ENCODE data around the gene PCDHA10. TPM values are rescaled to one million over a fixed set of nuclear protein-coding genes. Genes with fewer than 3 reads are reported as not detected.
"Not testable (repeated sequence)": the region's sequence is repeated elsewhere in the genome, so short reads cannot be mapped to it uniquely, and the experiment has no call there.

The PCDHA10 gene
- total and polyA plus RNA-seq, 4 donors, result 1.1 to 10.8 (median 3.6) TPM

DNA sequence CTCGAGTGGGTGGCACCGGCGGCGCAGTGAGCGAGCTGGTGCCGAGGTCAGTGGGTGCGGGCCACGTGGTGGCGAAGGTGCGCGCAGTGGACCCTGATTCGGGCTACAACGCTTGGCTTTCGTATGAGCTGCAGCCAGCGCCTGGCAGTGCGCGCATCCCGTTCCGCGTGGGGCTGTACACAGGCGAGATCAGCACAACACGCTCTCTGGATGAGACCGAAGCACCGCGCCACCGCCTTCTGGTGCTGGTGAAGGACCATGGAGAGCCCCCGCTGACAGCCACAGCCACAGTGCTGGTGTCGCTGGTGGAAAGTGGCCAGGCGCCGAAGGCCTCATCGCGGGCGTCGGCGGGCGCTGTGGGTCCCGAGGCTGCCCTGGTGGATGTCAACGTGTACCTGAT lies 32.2 kb upstream of the PCDHA10 start:
- WGBS (ENCODE audit: insufficient coverage), result 49% methylated on average over 38 of the region's 38 CpGs
- no peak overlapping the region for H3K27ac ChIP-seq (ENCODE audit: low read depth, low read length)
- H3K27me3 ChIP-seq (ENCODE audit: control insufficient read depth, insufficient read depth, low read length), result no peaks in the 10 kb centered on the region
- H3K9me3 ChIP-seq (ENCODE audit: control insufficient read depth, insufficient read depth, low read length), result peaks cover 3% of the 10 kb centered on the region
- no peak overlapping the region for H3K4me3 ChIP-seq (ENCODE audit: low read depth, low read length)
- no peak for DNase-seq (ENCODE audit: low read depth in 4 of 6, low spot score in 6 of 6)
- no peaks in the 10 kb centered on the region for H3K4me1 ChIP-seq (ENCODE audit: control insufficient read depth, insufficient read depth, low read length)
- H3K36me3 ChIP-seq (ENCODE audit: control insufficient read depth, insufficient read depth, low read length), result peaks cover 6% of the 10 kb centered on the region

DNA sequence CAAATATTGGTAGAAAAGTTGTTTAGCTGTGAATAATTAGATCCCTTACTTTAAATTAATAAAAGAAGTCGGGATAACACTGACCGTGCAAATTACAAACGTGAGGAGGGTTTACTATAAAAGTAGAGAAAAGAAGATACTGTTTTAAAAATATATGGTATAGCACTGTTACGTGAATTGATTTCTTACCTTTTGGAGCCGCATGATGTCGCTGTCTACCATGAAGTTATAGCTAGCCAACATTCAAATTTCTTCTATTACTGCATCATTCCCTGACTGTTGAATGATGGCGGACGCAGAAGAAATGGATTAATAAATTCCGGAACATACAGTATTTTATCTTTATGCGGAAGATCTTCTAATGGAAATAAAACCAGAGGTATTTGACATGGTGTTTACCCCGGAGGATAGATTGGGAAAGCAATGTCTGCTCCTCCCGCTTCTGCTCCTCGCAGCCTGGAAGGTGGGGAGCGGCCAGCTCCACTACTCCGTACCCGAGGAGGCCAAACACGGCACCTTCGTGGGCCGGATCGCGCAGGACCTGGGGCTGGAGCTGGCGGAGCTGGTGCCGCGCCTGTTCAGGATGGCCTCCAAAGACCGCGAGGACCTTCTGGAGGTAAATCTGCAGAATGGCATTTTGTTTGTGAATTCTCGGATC lies 27.9 kb upstream of the PCDHA10 start, which contains the start of gene PCDHA6:
Gene PCDHA6 (plus strand): TSS at position 257 of the 658 bp plus-strand sequence. CDS start 132 bp downstream, at position 389.
- peak in 2 of 6 donors; percentile 31 to 68 for DNase-seq (ENCODE audit: low read depth in 4 of 6, low spot score in 6 of 6)
- Histone ChIP-seq H3K9me3 (ENCODE audit: control insufficient read depth, insufficient read depth, low read length) (peaks cover 12% of the 10 kb centered on the region), H3K4me3 (ENCODE audit: low read depth, low read length) (peak within 1 kb of the TSS; percentile 9), H3K27me3 (ENCODE audit: control insufficient read depth, insufficient read depth, low read length) (no peaks in the 10 kb centered on the region), H3K27ac (ENCODE audit: low read depth, low read length) (no peak within 1 kb of the TSS), H3K36me3 (ENCODE audit: control insufficient read depth, insufficient read depth, low read length) (peaks cover 13% of the 10 kb centered on the region), H3K4me1 (ENCODE audit: control insufficient read depth, insufficient read depth, low read length) (no peaks in the 10 kb centered on the region)
- WGBS (ENCODE audit: insufficient coverage), result 13% methylated on average over 16 of the region's 27 CpGs

DNA sequence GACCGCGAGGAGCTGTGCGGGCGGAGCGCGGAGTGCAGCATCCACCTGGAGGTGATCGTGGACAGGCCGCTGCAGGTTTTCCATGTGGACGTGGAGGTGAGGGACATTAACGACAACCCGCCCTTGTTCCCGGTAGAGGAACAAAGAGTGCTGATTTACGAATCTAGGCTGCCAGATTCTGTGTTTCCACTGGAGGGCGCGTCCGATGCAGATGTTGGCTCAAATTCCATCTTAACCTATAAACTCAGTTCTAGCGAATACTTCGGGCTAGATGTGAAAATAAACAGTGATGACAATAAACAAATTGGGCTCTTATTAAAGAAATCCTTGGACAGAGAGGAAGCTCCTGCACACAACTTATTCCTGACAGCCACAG lies 27.3 kb upstream of the PCDHA10 start:
- Histone ChIP-seq H3K9me3 (ENCODE audit: control insufficient read depth, insufficient read depth, low read length) (peaks cover 14% of the 10 kb centered on the region), H3K27me3 (ENCODE audit: control insufficient read depth, insufficient read depth, low read length) (no peaks in the 10 kb centered on the region), H3K27ac (ENCODE audit: low read depth, low read length) (no peak overlapping the region), H3K4me3 (ENCODE audit: low read depth, low read length) (peak overlapping the region; percentile 9), H3K4me1 (ENCODE audit: control insufficient read depth, insufficient read depth, low read length) (no peaks in the 10 kb centered on the region), H3K36me3 (ENCODE audit: control insufficient read depth, insufficient read depth, low read length) (peaks cover 12% of the 10 kb centered on the region)
- 11% methylated on average over 11 of the region's 18 CpGs for WGBS (ENCODE audit: insufficient coverage)
- peak in 1 of 6 donors; percentile 28 for DNase-seq (ENCODE audit: low read depth in 4 of 6, low spot score in 6 of 6)

DNA sequence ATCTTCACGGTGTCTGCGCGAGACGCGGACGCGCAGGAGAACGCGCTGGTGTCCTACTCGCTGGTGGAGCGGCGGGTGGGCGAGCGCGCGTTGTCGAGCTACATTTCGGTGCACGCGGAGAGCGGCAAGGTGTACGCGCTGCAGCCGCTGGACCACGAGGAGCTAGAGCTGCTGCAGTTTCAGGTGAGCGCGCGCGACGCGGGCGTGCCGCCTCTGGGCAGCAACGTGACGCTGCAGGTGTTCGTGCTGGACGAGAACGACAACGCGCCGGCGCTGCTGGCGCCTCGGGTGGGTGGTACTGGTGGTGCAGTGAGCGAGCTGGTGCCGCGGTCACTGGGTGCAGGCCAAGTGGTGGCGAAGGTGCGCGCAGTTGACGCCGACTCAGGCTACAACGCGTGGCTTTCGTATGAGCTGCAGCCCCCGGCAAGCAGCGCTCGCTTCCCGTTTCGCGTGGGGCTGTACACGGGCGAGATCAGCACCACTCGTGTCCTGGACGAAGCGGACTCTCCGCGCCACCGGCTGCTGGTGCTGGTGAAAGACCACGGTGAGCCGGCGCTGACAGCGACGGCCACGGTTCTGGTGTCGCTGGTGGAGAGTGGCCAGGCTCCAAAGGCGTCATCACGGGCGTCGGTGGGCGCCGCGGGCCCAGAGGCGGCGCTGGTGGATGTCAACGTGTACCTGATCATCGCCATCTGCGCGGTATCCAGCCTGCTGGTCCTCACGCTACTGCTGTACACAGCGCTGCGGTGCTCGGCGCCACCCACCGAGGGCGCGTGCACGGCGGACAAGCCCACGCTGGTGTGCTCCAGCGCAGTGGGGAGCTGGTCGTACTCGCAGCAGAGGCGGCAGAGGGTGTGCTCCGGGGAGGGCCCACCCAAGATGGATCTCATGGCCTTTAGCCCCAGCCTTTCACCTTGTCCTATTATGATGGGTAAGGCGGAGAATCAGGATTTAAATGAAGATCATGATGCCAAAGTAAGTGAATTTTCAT lies 25.9 kb upstream of the PCDHA10 start:
- H3K4me1 ChIP-seq (ENCODE audit: control insufficient read depth, insufficient read depth, low read length); H3K4me3 ChIP-seq (ENCODE audit: low read depth, low read length); DNase-seq (ENCODE audit: low read depth in 4 of 6, low spot score in 6 of 6); H3K36me3 ChIP-seq (ENCODE audit: control insufficient read depth, insufficient read depth, low read length); H3K27ac ChIP-seq (ENCODE audit: low read depth, low read length); H3K27me3 ChIP-seq (ENCODE audit: control insufficient read depth, insufficient read depth, low read length): not testable (repeated sequence)
- 32% methylated on average over 100 of the region's 106 CpGs for WGBS (ENCODE audit: insufficient coverage)
- H3K9me3 ChIP-seq (ENCODE audit: control insufficient read depth, insufficient read depth, low read length), result peaks cover 13% of the 10 kb centered on the region

DNA sequence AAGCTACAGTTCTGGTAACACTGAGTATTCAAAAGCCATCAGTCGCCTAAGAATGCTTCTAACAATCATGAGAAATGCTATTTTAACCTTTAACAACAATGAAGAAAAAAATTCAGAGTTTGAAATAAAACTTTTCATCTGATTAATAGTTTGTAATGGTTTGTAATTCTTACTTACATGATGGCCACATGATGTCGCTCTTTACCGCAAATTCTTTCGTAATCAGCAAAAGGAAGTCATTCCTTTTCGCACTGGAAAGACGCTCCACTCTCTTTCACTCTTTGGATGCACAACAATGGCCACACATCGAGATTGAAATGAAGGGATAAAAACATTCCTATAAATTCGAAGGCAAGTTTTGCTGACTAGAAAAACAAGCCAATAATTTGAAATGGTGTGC lies 21.7 kb upstream of the PCDHA10 start, which contains the start of gene PCDHA7:
Gene PCDHA7 (plus strand): TSS at position 277 of the 400 bp plus-strand sequence. CDS start 115 bp downstream, at position 392.
- Histone ChIP-seq H3K27ac (ENCODE audit: low read depth, low read length) (no peak within 1 kb of the TSS), H3K27me3 (ENCODE audit: control insufficient read depth, insufficient read depth, low read length) (no peaks in the 10 kb centered on the region), H3K4me3 (ENCODE audit: low read depth, low read length) (no peak within 1 kb of the TSS), H3K4me1 (ENCODE audit: control insufficient read depth, insufficient read depth, low read length) (no peaks in the 10 kb centered on the region), H3K9me3 (ENCODE audit: control insufficient read depth, insufficient read depth, low read length) (peaks cover 16% of the 10 kb centered on the region), H3K36me3 (ENCODE audit: control insufficient read depth, insufficient read depth, low read length) (peaks cover 17% of the 10 kb centered on the region)
- WGBS (ENCODE audit: insufficient coverage), result no CpG with 5 or more reads among the region's 8 CpGs
- peak in 2 of 6 donors; percentile 21 to 67 for DNase-seq (ENCODE audit: low read depth in 4 of 6, low spot score in 6 of 6)

DNA sequence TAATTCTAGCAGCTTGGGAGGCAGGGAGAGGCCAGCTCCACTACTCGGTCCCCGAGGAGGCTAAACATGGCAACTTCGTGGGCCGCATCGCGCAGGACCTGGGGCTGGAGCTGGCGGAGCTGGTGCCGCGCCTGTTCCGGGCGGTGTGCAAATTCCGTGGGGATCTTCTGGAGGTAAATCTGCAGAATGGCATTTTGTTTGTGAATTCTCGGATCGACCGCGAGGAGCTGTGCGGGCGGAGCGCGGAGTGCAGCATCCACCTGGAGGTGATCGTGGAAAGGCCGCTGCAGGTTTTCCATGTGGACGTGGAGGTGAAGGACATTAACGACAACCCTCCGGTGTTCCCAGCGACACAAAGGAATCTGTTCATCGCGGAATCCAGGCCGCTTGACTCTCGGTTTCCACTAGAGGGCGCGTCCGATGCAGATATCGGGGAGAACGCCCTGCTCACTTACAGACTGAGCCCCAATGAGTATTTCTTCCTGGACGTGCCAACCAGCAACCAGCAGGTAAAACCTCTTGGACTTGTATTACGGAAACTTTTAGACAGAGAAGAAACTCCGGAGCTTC lies 21.2 kb upstream of the PCDHA10 start:
- not testable (repeated sequence) for H3K27me3 ChIP-seq (ENCODE audit: control insufficient read depth, insufficient read depth, low read length)
- WGBS (ENCODE audit: insufficient coverage), result 14% methylated on average over 23 of the region's 38 CpGs

DNA sequence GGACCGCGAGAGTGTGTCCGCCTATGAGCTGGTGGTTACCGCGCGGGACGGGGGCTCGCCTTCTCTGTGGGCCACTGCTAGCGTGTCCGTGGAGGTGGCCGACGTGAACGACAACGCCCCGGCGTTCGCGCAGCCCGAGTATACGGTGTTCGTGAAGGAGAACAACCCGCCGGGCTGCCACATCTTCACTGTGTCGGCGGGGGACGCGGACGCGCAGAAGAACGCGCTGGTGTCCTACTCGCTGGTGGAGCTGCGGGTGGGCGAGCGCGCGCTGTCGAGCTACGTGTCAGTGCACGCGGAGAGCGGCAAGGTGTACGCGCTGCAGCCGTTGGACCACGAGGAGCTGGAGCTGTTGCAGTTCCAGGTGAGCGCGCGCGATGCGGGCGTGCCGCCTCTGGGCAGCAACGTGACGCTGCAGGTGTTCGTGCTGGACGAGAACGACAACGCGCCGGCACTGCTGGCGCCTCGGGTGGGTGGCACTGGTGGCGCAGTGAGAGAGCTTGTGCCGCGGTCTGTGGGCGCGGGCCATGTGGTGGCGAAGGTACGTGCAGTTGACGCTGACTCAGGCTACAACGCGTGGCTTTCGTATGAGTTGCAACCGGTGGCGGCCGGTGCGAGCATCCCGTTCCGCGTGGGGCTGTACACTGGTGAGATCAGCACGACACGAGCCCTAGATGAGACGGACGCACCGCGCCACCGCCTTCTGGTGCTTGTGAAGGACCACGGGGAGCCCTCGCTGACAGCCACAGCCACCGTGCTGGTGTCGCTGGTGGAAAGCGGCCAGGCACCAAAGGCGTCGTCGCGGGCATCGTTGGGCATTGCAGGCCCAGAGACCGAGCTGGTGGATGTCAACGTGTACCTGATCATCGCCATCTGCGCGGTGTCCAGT lies 19.8 kb upstream of the PCDHA10 start:
- 33% methylated on average over 103 of the region's 103 CpGs for WGBS (ENCODE audit: insufficient coverage)
- no peak overlapping the region for H3K4me3 ChIP-seq (ENCODE audit: low read depth, low read length)
- H3K27ac ChIP-seq (ENCODE audit: low read depth, low read length), result no peak overlapping the region
- peaks cover 10% of the 10 kb centered on the region for H3K36me3 ChIP-seq (ENCODE audit: control insufficient read depth, insufficient read depth, low read length)
- peaks cover 13% of the 10 kb centered on the region for H3K9me3 ChIP-seq (ENCODE audit: control insufficient read depth, insufficient read depth, low read length)
- H3K27me3 ChIP-seq (ENCODE audit: control insufficient read depth, insufficient read depth, low read length), result no peaks in the 10 kb centered on the region
- no peaks in the 10 kb centered on the region for H3K4me1 ChIP-seq (ENCODE audit: control insufficient read depth, insufficient read depth, low read length)
- DNase-seq (ENCODE audit: low read depth in 4 of 6, low spot score in 6 of 6), result no peak

More for the DNA sequence above, 21.2 kb upstream of the PCDHA10 start:
- H3K27ac ChIP-seq (ENCODE audit: low read depth, low read length); H3K4me3 ChIP-seq (ENCODE audit: low read depth, low read length); H3K4me1 ChIP-seq (ENCODE audit: control insufficient read depth, insufficient read depth, low read length): not testable (repeated sequence)
- H3K9me3 ChIP-seq (ENCODE audit: control insufficient read depth, insufficient read depth, low read length), result peaks cover 16% of the 10 kb centered on the region
- H3K36me3 ChIP-seq (ENCODE audit: control insufficient read depth, insufficient read depth, low read length), result peaks cover 17% of the 10 kb centered on the region
- DNase-seq (ENCODE audit: low read depth in 4 of 6, low spot score in 6 of 6), result peak in 1 of 6 donors; percentile 8

DNA sequence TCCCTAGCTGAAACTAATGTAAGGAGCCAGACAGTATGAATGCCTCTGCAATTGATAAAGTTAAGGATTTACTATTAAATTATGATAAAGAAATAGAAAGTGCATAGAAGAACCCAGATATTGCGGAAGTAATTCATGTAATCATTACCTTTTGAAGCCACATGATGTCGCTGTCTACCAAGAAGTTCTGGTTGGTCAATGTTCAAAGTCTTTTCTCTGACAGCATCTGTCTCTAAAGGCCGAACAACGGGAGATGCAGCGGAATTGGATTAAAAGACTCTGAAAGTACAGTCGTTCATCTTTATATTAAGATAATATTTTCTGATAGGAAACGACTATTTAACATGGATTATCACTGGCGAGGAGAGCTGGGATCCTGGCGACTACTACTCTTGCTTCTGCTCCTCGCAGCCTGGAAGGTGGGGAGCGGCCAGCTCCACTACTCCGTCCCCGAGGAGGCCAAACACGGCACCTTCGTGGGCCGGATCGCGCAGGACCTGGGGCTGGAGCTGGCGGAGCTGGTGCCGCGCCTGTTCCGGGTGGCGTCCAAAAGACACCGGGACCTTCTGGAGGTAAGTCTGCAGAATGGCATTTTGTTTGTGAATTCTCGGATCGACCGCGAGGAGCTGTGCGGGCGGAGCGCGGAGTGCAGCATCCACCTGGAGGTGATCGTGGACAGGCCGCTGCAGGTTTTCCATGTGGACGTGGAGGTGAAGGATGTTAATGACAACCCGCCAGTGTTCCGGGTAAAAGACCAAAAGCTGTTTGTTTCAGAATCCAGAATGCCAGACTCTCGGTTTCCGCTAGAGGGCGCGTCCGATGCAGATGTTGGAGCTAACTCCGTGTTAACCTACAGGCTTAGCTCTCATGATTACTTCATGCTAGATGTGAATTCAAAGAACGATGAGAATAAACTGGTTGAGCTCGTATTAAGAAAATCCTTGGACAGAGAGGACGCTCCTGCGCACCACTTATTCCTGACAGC lies 14.4 kb upstream of the PCDHA10 start, which contains the start of gene PCDHA8:
Gene PCDHA8 (plus strand): TSS at position 210 of the 985 bp plus-strand sequence. CDS start 135 bp downstream, at position 345.
- Histone ChIP-seq H3K9me3 (ENCODE audit: control insufficient read depth, insufficient read depth, low read length) (peaks cover 4% of the 10 kb centered on the region), H3K27ac (ENCODE audit: low read depth, low read length) (no peak within 1 kb of the TSS), H3K27me3 (ENCODE audit: control insufficient read depth, insufficient read depth, low read length) (no peaks in the 10 kb centered on the region), H3K4me1 (ENCODE audit: control insufficient read depth, insufficient read depth, low read length) (no peaks in the 10 kb centered on the region), H3K4me3 (ENCODE audit: low read depth, low read length) (no peak within 1 kb of the TSS), H3K36me3 (ENCODE audit: control insufficient read depth, insufficient read depth, low read length) (peaks cover 2% of the 10 kb centered on the region)
- DNase-seq (ENCODE audit: low read depth in 4 of 6, low spot score in 6 of 6), result peak in 1 of 6 donors; percentile 38
- 24% methylated on average over 42 of the region's 47 CpGs for WGBS (ENCODE audit: insufficient coverage)

Measured in spinal cord (tissue), 10 donors.